ENCODE measurements around the gene RIPPLY1.

The RIPPLY1 gene

GRCh38 chrX:106917830-106918500 is 14.8 kb upstream of the RIPPLY1 start:
- TF ChIP-seq CTCF (IDR thresholded peaks at IDR 0.05; ENCODE audit: extremely low read depth, missing control alignments) = no peak
- DNase-seq (ENCODE audit: low spot score) = no peak

GRCh38 chrX:106912864-106913263 is 9.7 kb upstream of the RIPPLY1 start:
- DNase-seq (ENCODE audit: low spot score) = no peak
- TF ChIP-seq CTCF (IDR thresholded peaks at IDR 0.05; ENCODE audit: extremely low read depth, missing control alignments) = no peak

GRCh38 chrX:106906361-106906760 is 3.2 kb upstream of the RIPPLY1 start:
- no peak for DNase-seq (ENCODE audit: low spot score)

GRCh38 chrX:106905064-106905708 is 2.0 kb upstream of the RIPPLY1 start:
- DNase-seq (ENCODE audit: low spot score) = no peak
- no peak for TF ChIP-seq CTCF (IDR thresholded peaks at IDR 0.05; ENCODE audit: extremely low read depth, missing control alignments)

More at GRCh38 chrX:106906361-106906760, 3.2 kb upstream of the RIPPLY1 start:
- TF ChIP-seq CTCF (IDR thresholded peaks at IDR 0.05; ENCODE audit: extremely low read depth, missing control alignments) = no peak

- no peak for TF ChIP-seq CTCF (IDR thresholded peaks at IDR 0.05; ENCODE audit: extremely low read depth, missing control alignments)
- DNase-seq (ENCODE audit: low spot score) = no peak
Observed at GRCh38 chrX:106903856-106904528, 851 bp upstream of the RIPPLY1 start.

GRCh38 chrX:106902684-106903083 is 457 bp downstream of the RIPPLY1 start:
- no peak for TF ChIP-seq CTCF (IDR thresholded peaks at IDR 0.05; ENCODE audit: extremely low read depth, missing control alignments)
- no peak for DNase-seq (ENCODE audit: low spot score)

- no peak for TF ChIP-seq CTCF (IDR thresholded peaks at IDR 0.05; ENCODE audit: extremely low read depth, missing control alignments)
- DNase-seq (ENCODE audit: low spot score) = no peak
Observed at GRCh38 chrX:106901781-106902219, 1.3 kb downstream of the RIPPLY1 start.

Measured in GM20000 (cell line).